ENCODE measurements around the gene MIAT.

MIAT gene

DNA sequence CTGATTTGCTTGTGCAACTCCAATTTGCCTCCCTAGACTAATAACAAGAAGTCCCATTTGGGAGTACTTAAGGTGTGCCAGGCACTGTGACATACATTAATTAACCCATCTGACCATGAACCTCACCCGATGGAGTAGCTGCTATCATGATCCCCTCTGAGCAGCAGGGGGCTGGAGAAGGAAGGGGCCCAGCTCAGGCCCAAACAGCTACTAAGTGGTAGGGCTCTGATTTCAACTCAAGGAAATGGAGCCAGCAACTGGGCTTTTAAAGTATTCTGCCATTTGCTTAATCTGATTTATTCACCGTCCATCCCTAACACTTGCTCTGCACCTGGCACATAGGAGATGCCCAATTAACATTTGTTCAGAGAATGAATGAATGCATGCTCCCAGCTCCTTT is 40.7 kb upstream of the MIAT start:
- H3K27me3 ChIP-seq (ENCODE audit: low read length) = no peaks in the 10 kb centered on the region
- H3F3A ChIP-seq (ENCODE audit: insufficient read depth) = no peaks in the 10 kb centered on the region
- no peaks in the 10 kb centered on the region for H3K9me2 ChIP-seq (replicated peaks; ENCODE audit: insufficient read depth, low read length)
- no peaks in the 10 kb centered on the region for H3K79me2 ChIP-seq (ENCODE audit: insufficient read depth, low read length)
- no peak for TF ChIP-seq EZH2phosphoT487 (conservative IDR thresholded peaks at IDR 0.05; ENCODE audit: low read length)
- TF ChIP-seq, protein P1, sequence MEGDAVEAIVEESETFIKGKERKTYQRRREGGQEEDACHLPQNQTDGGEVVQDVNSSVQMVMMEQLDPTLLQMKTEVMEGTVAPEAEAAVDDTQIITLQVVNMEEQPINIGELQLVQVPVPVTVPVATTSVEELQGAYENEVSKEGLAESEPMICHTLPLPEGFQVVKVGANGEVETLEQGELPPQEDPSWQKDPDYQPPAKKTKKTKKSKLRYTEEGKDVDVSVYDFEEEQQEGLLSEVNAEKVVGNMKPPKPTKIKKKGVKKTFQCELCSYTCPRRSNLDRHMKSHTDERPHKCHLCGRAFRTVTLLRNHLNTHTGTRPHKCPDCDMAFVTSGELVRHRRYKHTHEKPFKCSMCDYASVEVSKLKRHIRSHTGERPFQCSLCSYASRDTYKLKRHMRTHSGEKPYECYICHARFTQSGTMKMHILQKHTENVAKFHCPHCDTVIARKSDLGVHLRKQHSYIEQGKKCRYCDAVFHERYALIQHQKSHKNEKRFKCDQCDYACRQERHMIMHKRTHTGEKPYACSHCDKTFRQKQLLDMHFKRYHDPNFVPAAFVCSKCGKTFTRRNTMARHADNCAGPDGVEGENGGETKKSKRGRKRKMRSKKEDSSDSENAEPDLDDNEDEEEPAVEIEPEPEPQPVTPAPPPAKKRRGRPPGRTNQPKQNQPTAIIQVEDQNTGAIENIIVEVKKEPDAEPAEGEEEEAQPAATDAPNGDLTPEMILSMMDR (IDR thresholded peaks at IDR 0.05; ENCODE audit: insufficient read depth, low read length, poor library complexity, severe bottlenecking) = no peak
- H3K4me2 ChIP-seq (ENCODE audit: low read depth, low read length, poor library complexity, severe bottlenecking) = no peak overlapping the region
- no peak overlapping the region for H2AFZ ChIP-seq (ENCODE audit: low read depth, low read length, severe bottlenecking)
- no peaks in the 10 kb centered on the region for H4K20me1 ChIP-seq (ENCODE audit: low read depth, low read length)
- H3K4me3 ChIP-seq (ENCODE audit: insufficient read depth, low read length, poor library complexity, severe bottlenecking) = no peak overlapping the region
- no peak overlapping the region for H3K27ac ChIP-seq (ENCODE audit: low read depth, low read length)
- no peaks in the 10 kb centered on the region for H3K36me3 ChIP-seq (ENCODE audit: low read length)
- H3K9ac ChIP-seq (ENCODE audit: low read length) = no peak overlapping the region
- no peaks in the 10 kb centered on the region for H3K9me3 ChIP-seq (ENCODE audit: insufficient read depth, low read length)

DNA sequence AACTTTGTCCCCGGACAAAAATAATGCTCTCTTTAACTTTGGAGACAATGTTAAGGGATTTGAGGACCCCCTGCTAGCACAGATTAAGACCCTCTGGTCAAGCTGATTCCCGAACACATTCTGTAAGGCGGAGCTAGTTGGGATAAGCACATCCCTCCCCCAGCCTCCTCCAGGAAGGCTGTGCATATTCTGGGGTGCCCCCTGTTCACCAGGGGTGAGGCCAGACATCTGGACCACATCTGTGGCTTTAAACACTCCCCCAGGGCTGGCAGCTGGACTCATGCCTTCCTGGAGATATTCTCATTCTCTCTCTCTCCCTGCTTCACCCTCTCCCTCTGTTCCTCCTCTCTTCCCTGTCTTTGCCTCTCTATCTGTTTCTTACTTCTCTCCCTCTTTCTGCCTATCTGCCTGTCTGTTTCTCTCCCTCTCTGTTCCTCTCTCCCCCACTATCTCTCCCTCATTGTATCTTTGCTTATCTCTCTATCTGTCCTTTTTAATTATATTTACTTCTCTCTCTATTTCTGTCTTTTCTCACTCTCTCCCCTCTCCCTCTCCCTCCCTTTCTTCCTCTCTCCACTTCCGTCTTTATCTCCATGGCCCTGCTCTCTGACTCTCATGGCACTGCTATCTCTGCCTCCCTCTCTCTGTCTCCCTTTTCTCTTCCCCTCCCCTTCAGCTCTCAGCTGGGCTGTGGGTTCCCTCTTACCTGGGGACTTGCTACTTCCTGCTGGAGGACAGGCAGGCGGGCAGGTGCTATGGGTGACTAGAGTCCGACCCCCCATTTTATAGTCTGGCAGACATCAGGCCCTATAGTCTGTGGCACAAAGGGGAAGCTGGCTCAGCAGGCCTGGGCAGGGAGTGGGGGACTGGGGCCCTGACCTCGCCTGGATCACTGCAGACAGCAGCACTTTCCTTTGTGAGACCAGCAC is 39.9 kb upstream of the MIAT start, which contains the start of gene CRYBB1:
TSS of gene CRYBB1 (minus strand) at position 757 of the 929 bp plus-strand sequence. CDS start 1,708 bp downstream, outside the sequence.
- H3K79me2 ChIP-seq (ENCODE audit: insufficient read depth, low read length) = no peaks in the 10 kb centered on the region
- no peaks in the 10 kb centered on the region for H3K9me2 ChIP-seq (replicated peaks; ENCODE audit: insufficient read depth, low read length)
- H3K9ac ChIP-seq (ENCODE audit: low read length) = no peak within 1 kb of the TSS
- no peak within 1 kb of the TSS for H3K4me3 ChIP-seq (ENCODE audit: insufficient read depth, low read length, poor library complexity, severe bottlenecking)
- H3K4me2 ChIP-seq (ENCODE audit: low read depth, low read length, poor library complexity, severe bottlenecking) = no peak within 1 kb of the TSS
- H4K20me1 ChIP-seq (ENCODE audit: low read depth, low read length) = no peaks in the 10 kb centered on the region
- H3K36me3 ChIP-seq (ENCODE audit: low read length) = no peaks in the 10 kb centered on the region
- no peaks in the 10 kb centered on the region for H3F3A ChIP-seq (ENCODE audit: insufficient read depth)
- H3K27me3 ChIP-seq (ENCODE audit: low read length) = no peaks in the 10 kb centered on the region
- no peaks in the 10 kb centered on the region for H3K9me3 ChIP-seq (ENCODE audit: insufficient read depth, low read length)
- H2AFZ ChIP-seq (ENCODE audit: low read depth, low read length, severe bottlenecking) = no peak within 1 kb of the TSS
- H3K27ac ChIP-seq (ENCODE audit: low read depth, low read length) = no peak within 1 kb of the TSS
- TF ChIP-seq, protein P1 (IDR thresholded peaks at IDR 0.05; ENCODE audit: insufficient read depth, low read length, poor library complexity, severe bottlenecking) = no peak
- TF ChIP-seq EZH2phosphoT487 (conservative IDR thresholded peaks at IDR 0.05; ENCODE audit: low read length) = no peak

DNA sequence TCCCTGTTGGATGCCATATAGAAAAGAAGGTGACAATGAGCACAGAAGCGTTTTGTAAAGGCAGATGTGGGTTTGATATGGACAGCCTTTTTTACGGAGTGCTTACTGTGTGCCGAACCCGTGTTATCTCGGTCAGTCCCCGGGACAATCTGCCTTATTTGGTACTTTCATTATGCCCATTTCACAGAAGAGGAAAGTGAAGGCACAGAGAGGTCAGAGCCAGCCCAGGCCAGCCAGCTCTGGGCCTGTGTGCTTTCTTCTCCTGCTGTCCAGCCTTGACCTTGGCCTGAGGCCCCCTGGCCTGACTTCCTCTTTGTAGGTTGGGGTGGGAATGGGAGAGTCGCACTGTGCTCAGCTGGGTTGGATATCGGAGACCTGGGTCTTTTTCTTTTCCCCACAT is 38.9 kb upstream of the MIAT start:
- Histone ChIP-seq H3K9ac (ENCODE audit: low read length) (no peak overlapping the region), H3K9me2 (replicated peaks; ENCODE audit: insufficient read depth, low read length) (no peaks in the 10 kb centered on the region), H4K20me1 (ENCODE audit: low read depth, low read length) (no peaks in the 10 kb centered on the region), H3K4me3 (ENCODE audit: insufficient read depth, low read length, poor library complexity, severe bottlenecking) (no peak overlapping the region), H3F3A (ENCODE audit: insufficient read depth) (no peaks in the 10 kb centered on the region), H3K4me2 (ENCODE audit: low read depth, low read length, poor library complexity, severe bottlenecking) (no peak overlapping the region), H3K36me3 (ENCODE audit: low read length) (no peaks in the 10 kb centered on the region), H2AFZ (ENCODE audit: low read depth, low read length, severe bottlenecking) (no peak overlapping the region), H3K79me2 (ENCODE audit: insufficient read depth, low read length) (no peaks in the 10 kb centered on the region), H3K27me3 (ENCODE audit: low read length) (no peaks in the 10 kb centered on the region), H3K9me3 (ENCODE audit: insufficient read depth, low read length) (no peaks in the 10 kb centered on the region), H3K27ac (ENCODE audit: low read depth, low read length) (no peak overlapping the region)
- TF ChIP-seq, protein P1 (IDR thresholded peaks at IDR 0.05; ENCODE audit: insufficient read depth, low read length, poor library complexity, severe bottlenecking) = no peak
- no peak for TF ChIP-seq EZH2phosphoT487 (conservative IDR thresholded peaks at IDR 0.05; ENCODE audit: low read length)
